HepG2 (cell line): ENCODE data around the gene HDGFL3. TPM values are rescaled to one million over a fixed set of nuclear protein-coding genes. Genes with fewer than 3 reads are reported as not detected.
A peak's percentile ranks its signal among the peaks of the same experiment; 100 is the strongest.

Experiments used
- ATAC-seq: fragments of 200-7000 bp; cut with Tn5 transposase; 3 replicates; pipeline ENCODE4 v1.9.1; 2020; ENCODE audit warnings: mild to moderate bottlenecking, moderate library complexity
- BruUV-seq: library from RNA; stranded (reverse); fragments of 400-500 nt; replicated peaks from 2 replicates; lab custom pipeline; 2021; lab: Mats Ljungman, UMichigan
- CTCF ChIA-PET: fragments of 300-600 bp; formaldehyde crosslinking; extraction: SDS; loops from one replicate; lab custom pipeline; 2021; ENCODE audit warnings: low total read pairs, inconsistent platforms, low intra/inter-chr PET ratio; lab: Yijun Ruan, JAX
- POLR2A ChIA-PET: fragments of 350-600 bp; sonication (Branson Sonifier 250); formaldehyde crosslinking; loops from one replicate; lab custom pipeline; 2020; ENCODE audit warnings: antibody characterized with exemption, inconsistent platforms; lab: Yijun Ruan, JAX
- DNase-seq: peaks from one replicate; pipeline ENCODE4 v3.0.0-alpha.2; 2015; ENCODE audit warnings: low spot score
- FAIRE-seq: peaks from 3 replicates; lab custom pipeline; 2011; peaks lifted over from hg19 to GRCh38; lab: Jason Lieb, UNC
- H2AFZ ChIP-seq: one replicate; pipeline ENCODE4 v1.6.1; 2011; ENCODE audit warnings: low read length, inconsistent platforms
- H3K27ac ChIP-seq: fragments of 300-600 bp; 3 replicates; pipeline ENCODE4 v1.8.0; 2011; ENCODE audit warnings: mixed run types, mild to moderate bottlenecking, mixed read lengths, low read length, inconsistent platforms; ENCODE audit not compliant: insufficient read depth; ENCODE audit errors: extremely low read length
- H3K27me3 ChIP-seq, 2 experiments: fragments of 200-600 bp in 1 of 2; 2 replicates in 1 of 2; 3 replicates in 1 of 2; pipeline versions ENCODE4 v1.6.0 to v1.8.0; 2011; ENCODE audit warnings: low read length in 2 of 2, mild to moderate bottlenecking in 2 of 2, moderate library complexity in 2 of 2, inconsistent platforms in 1 of 2; ENCODE audit not compliant: insufficient read depth in 2 of 2, control insufficient read depth in 1 of 2
- H3K36me3 ChIP-seq, 2 experiments: fragments of 200-600 bp in 1 of 2; replicated peaks in 1 of 2; 2 replicates in 1 of 2; 3 replicates in 1 of 2; pipeline versions ENCODE4 v1.5.1 to v1.8.0; 2011; ENCODE audit warnings: low read length in 2 of 2, inconsistent platforms in 1 of 2; ENCODE audit not compliant: insufficient read depth in 2 of 2, control insufficient read depth in 1 of 2
- H3K4me1 ChIP-seq: 2 replicates; pipeline ENCODE4 v1.5.1; 2012; ENCODE audit warnings: low read length, inconsistent platforms; ENCODE audit not compliant: insufficient read depth
- H3K4me2 ChIP-seq: 2 replicates; pipeline ENCODE4 v1.6.0; 2011; ENCODE audit warnings: low read depth, low read length, inconsistent platforms
- H3K4me3 ChIP-seq, 3 experiments: fragments of 200-600 bp in 1 of 3; sonication (generic), shearing (Covaris generic) in 1 of 3; replicated peaks in 1 of 3; 2 replicates each; pipeline ENCODE4 v1.5.1; 2011 to 2016; ENCODE audit warnings: low read length in 3 of 3, inconsistent platforms in 2 of 3, low read depth in 2 of 3, mild to moderate bottlenecking in 2 of 3, control low read depth in 1 of 3, mixed read lengths in 1 of 3; ENCODE audit not compliant: insufficient read depth in 1 of 3
- H3K79me2 ChIP-seq: one replicate; pipeline ENCODE4 v1.6.1; 2011; ENCODE audit warnings: low read length, inconsistent platforms; ENCODE audit not compliant: insufficient read depth
- H3K9ac ChIP-seq: 2 replicates; pipeline ENCODE4 v1.6.0; 2011; ENCODE audit warnings: mild to moderate bottlenecking, low read depth, low read length, inconsistent platforms; ENCODE audit not compliant: insufficient read depth
- H3K9me3 ChIP-seq: 2 replicates; pipeline ENCODE4 v1.5.1; 2012; ENCODE audit warnings: mild to moderate bottlenecking, low read length
- H4K20me1 ChIP-seq: 2 replicates; pipeline ENCODE4 v1.6.0; 2011; ENCODE audit warnings: inconsistent platforms, mild to moderate bottlenecking, low read length, moderate library complexity; ENCODE audit not compliant: insufficient read depth
- IRX3 ChIP-seq: sonication (generic); formaldehyde crosslinking; IDR thresholded peaks from 2 replicates; pipeline ENCODE4 v1.8.1; 2023; ENCODE audit warnings: mild to moderate bottlenecking, low read depth, missing genetic modification reagents, borderline replicate concordance
- MLXIP ChIP-seq: sonication (generic); formaldehyde crosslinking; IDR thresholded peaks from 2 replicates; pipeline ENCODE4 v1.9.0; 2021; ENCODE audit warnings: missing genetic modification reagents, borderline replicate concordance
- NPAS2 ChIP-seq: sonication (generic); formaldehyde crosslinking; IDR thresholded peaks from 2 replicates; pipeline ENCODE4 v1.8.0; 2022; ENCODE audit warnings: mild to moderate bottlenecking, missing genetic modification reagents, borderline replicate concordance
- RFX1 ChIP-seq: fragments of 450-650 bp; IDR thresholded peaks from 2 replicates; pipeline ENCODE4 v1.6.1; 2017
- TBL1XR1 ChIP-seq: fragments of 150-350 bp; IDR thresholded peaks from 2 replicates; pipeline ENCODE4 v1.6.1; 2014; ENCODE audit warnings: borderline replicate concordance, low read length; ENCODE audit not compliant: partially characterized antibody
- ZBTB21 ChIP-seq: sonication (generic); formaldehyde crosslinking; IDR thresholded peaks from 2 replicates; pipeline ENCODE4 v1.4.0; 2020; ENCODE audit warnings: missing genetic modification reagents
- ZFP62 ChIP-seq: sonication (generic); formaldehyde crosslinking; IDR thresholded peaks from 2 replicates; pipeline ENCODE4 v1.4.0; 2020; ENCODE audit warnings: missing genetic modification reagents
- ZNF614 ChIP-seq: IDR thresholded peaks from 2 replicates; pipeline ENCODE4 v1.6.1; 2018; ENCODE audit warnings: missing biosample characterization, missing genetic modification reagents, inconsistent platforms, borderline replicate concordance
- ZNF629 ChIP-seq: sonication (generic); formaldehyde crosslinking; conservative IDR thresholded peaks from 2 replicates; pipeline ENCODE4 v1.5.0; 2020; ENCODE audit warnings: missing genetic modification reagents
- ZNF639 ChIP-seq: conservative IDR thresholded peaks from 2 replicates; pipeline ENCODE4 v1.6.1; 2018; ENCODE audit warnings: missing genetic modification reagents
- ZNF768 ChIP-seq: sonication (generic); formaldehyde crosslinking; IDR thresholded peaks from 2 replicates; pipeline ENCODE4 v1.4.0; 2020; ENCODE audit warnings: missing genetic modification reagents
- WGBS: methylation state at CpG from one replicate; pipeline ENCODE4 v1.1.6; 2017; ENCODE audit warnings: low lambda C conversion rate; 5-methylcytosine and 5-hydroxymethylcytosine counted together
- in situ Hi-C: cut with HindIII; loops from 2 replicates; pipeline ENCODE4 v1.10.0; 2017; ENCODE audit warnings: low pct_unique_long_range_greater_than_20kb; ENCODE audit not compliant: extremely low pct_ligation_motif_present
- intact Hi-C: fragments of 100-400 bp; cut with micrococcal nuclease; formaldehyde crosslinking; loops from one replicate; pipeline ENCODE4 v1.10.0; 2022; ENCODE audit not compliant: unreplicated experiment
- polyA plus RNA-seq, 8 experiments: library from polyadenylated mRNA; depleted of rRNA in 3 of 8; stranded (reverse) in 7 of 8; unstranded in 1 of 8; fragments of >200 nt; fragmentation: Illumina TruSeq in 4 of 8; extraction: Trizol in 4 of 8; gene quantifications; 2 replicates each; pipeline versions ENCODE4 v1.2.1 to v1.2.3, GENCODE V29; 2011 to 2016; ENCODE audit warnings: low read depth in 4 of 8, missing spikeins in 1 of 8, mixed read lengths in 1 of 8; ENCODE audit not compliant: insufficient read depth in 1 of 8
- total RNA-seq, 5 experiments: library from RNA; depleted of rRNA; stranded (reverse); fragments of >200 nt; fragmentation: Illumina TruSeq; extraction: Trizol; gene quantifications; 2 replicates each; pipeline ENCODE4 v1.2.3, GENCODE V29; 2016; ENCODE audit warnings: low read depth in 1 of 5

HDGFL3 gene
- total and polyA plus RNA-seq, 2 of the 13 experiments (the other 11 are each of a cell fraction or from before 2014, with no cell fraction given) = 0.07 to 0.09 TPM

DNA sequence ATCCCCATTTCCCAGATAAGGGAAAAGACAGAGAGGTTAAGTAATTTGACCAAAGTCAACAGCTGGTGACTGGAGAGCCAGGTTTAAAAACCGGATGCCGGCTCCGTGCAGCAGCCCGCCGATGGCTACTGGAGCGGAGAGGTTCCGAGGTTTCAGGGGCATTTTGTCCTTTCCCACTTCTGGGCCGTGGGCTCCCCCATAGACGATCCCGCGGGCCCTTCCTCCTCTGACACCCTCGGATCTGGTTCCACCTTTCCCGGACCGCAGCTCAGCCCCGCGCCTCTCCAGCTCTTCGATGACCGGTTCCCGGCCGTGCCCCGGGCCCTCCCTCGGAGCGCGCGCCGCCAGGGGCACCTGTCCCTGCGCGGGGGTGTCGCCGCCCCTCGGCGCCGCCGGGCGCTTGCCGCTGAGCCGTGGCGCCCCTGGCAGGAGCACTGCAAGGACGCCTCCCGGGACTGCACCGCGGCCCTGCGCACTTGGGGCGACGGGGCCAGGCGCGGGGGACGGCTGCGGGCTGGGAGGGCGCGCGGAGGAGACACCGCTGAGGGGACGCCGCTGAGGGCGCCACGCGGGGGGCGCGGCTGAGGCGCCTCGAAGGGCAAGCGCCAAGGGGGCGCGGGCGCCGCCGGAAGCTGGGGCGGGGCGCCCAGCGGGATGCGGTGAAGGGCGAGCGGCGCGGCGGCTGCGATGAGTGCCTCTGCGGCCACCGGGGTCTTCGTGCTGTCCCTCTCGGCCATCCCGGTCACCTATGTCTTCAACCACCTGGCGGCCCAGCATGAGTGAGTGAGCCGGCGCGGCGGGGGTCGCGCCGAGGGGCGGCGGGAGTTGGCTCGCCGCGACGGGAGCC lies 100.4 kb downstream of the HDGFL3 start, which contains the start of gene TM6SF1:
TSS of gene TM6SF1 (plus strand) at position 652 of the 847 bp plus-strand sequence. CDS start at position 688, 36 bp downstream.
- FAIRE-seq (no peak), DNase-seq (no peak), ATAC-seq (peak; percentile 45)
- H3K9ac ChIP-seq = no peak within 1 kb of the TSS
- H3K79me2 ChIP-seq = no peaks in the 10 kb centered on the region
- no peak within 1 kb of the TSS for H3K27ac ChIP-seq
- H3K4me1 ChIP-seq = no peaks in the 10 kb centered on the region
- intact Hi-C loops = no loop called here
- in situ Hi-C loops = no loop called here
- TF ChIP-seq IRX3 (no peak), ZNF768 (peak; percentile 49; the same call in 1 of the 2 replicates), ZNF629 (peak; percentile 58), RFX1 (no peak)
- no peak within 1 kb of the TSS for H2AFZ ChIP-seq
- peak within 1 kb of the TSS in 1 of 3 experiments; percentile 52; a peak in 2 of 6 replicates for H3K4me3 ChIP-seq
- ChIA-PET POLR2A (no interaction called here), CTCF (no interaction called here)
- no peaks in the 10 kb centered on the region for H3K36me3 ChIP-seq
- 50% methylated on average over 24 of the region's 97 CpGs for WGBS
- H3K27me3 ChIP-seq = peaks cover 0 to 40% of the 10 kb centered on the region in 2 experiments; a peak in 2 of 5 replicates
- no peaks in the 10 kb centered on the region for H3K9me3 ChIP-seq
- H4K20me1 ChIP-seq = no peaks in the 10 kb centered on the region
- H3K4me2 ChIP-seq = peak within 1 kb of the TSS; percentile 36; the same call in 1 of the 2 replicates
- no TSS peak for BruUV-seq

DNA sequence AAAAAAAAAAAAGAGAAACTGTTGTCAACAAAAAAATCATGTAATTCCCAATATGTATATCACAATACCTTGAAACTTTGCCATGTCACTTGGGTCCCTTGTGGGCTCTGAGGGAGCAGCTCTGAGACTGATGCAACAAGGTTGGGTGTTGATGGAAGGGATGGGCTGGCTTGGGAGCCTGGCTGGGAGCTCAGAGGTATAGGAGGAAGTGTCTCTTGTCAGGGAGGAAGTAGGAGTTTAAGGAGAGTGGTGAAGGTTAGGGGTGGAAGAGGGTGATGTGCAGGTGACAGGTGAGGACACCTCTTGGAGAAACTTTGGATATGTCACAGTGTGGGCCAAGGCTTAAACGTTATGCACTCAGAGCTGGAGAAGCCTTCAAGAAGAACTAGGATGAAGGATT lies 102.2 kb downstream of the HDGFL3 start:
- Histone ChIP-seq H3K4me3 (no peak overlapping the region), H3K27ac (no peak overlapping the region), H2AFZ (no peak overlapping the region), H3K9me3 (no peaks in the 10 kb centered on the region)
- in situ Hi-C loops = no loop called here
- intact Hi-C loops = no loop called here
- 0% methylated on average over 1 of the region's 1 CpG for WGBS
- POLR2A ChIA-PET = no interaction called here
- TF ChIP-seq NPAS2 (CRISPR knock-in tag) (no peak), ZNF614 (no peak), ZFP62 (CRISPR knock-in tag) (no peak), MLXIP (no peak), ZNF639 (CRISPR knock-in tag) (no peak), TBL1XR1 (no peak), ZBTB21 (no peak)
- TF ChIP-seq, all 625 proteins: peak for 0
- BruUV-seq = no TSS peak
- Histone ChIP-seq H3K79me2 (no peaks in the 10 kb centered on the region), H3K4me1 (no peaks in the 10 kb centered on the region), H3K27me3 (peaks cover 0 to 39% of the 10 kb centered on the region in 2 experiments; a peak in 2 of 5 replicates), H3K9ac (no peak overlapping the region), H4K20me1 (no peaks in the 10 kb centered on the region), H3K36me3 (no peaks in the 10 kb centered on the region), H3K4me2 (no peak overlapping the region)
- ATAC-seq = no peak
- FAIRE-seq = no peak
- DNase-seq = no peak
- CTCF ChIA-PET = no interaction called here
